Measurements from ENCODE around the gene TTC32.
"Not testable (repeated sequence)": the region's sequence is repeated elsewhere in the genome, so short reads cannot be mapped to it uniquely, and the experiment has no call there.

GRCh38 chr2:19924526-19924925 lies 22.7 kb upstream of the TTC32 start:
- TF ChIP-seq POLR2A, CTCF (IDR thresholded peaks at IDR 0.05): not testable (repeated sequence)

Measured in adrenal gland (tissue), 5 donors.